ENCODE data around the gene ABCC6. TPM values are rescaled to one million over a fixed set of nuclear protein-coding genes. Genes with fewer than 3 reads are reported as not detected.

The ABCC6 gene
- total RNA-seq, 1 experiment from 2014 or later = 2.7 TPM

DNA sequence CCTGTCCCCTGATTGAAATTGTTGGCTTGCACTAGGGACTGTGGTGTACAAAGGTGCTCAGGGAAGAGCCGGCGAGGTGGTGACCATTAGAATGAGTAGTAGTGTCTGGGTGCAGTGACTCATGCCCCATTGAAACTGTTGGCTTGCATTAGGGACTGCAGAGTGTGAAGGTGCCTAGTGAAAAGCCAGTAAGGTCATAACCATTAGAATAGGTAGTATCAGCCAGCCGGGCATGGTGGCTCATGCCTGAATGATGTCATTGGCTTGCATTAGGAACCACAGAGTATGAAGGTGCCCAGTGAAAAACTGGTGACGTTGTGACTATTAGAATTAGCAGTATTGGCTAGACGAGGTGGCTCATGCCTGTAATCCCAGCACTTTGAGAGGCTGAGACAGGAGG, 78.9 kb downstream of the ABCC6 start:
- no TSS peak for BruUV-seq (replicated peaks)
- Histone ChIP-seq H3K27me3 (ENCODE audit: insufficient read depth, low read length) (no peaks in the 10 kb centered on the region), H2AFZ (ENCODE audit: low read depth, low read length, poor library complexity, severe bottlenecking) (no peak overlapping the region), H3K36me3 (ENCODE audit: control insufficient read depth in 1 of 2, insufficient read depth in 2 of 2, low read length in 2 of 2) (peaks cover 18 to 29% of the 10 kb centered on the region in 2 experiments; a peak in 3 of 4 replicates), H3K9ac (ENCODE audit: low read length) (no peak overlapping the region), H3K4me2 (ENCODE audit: low read length) (no peak overlapping the region), H4K20me1 (ENCODE audit: insufficient read depth) (no peaks in the 10 kb centered on the region), H3K9me2 (ENCODE audit: insufficient read depth) (no peaks in the 10 kb centered on the region), H3K27ac (ENCODE audit: low read depth, low read length) (no peak overlapping the region), H3K4me3 (replicated peaks in 1 of 2; ENCODE audit: low read depth in 1 of 2, low read length in 2 of 2) (no peak overlapping the region), H3K4me1 (ENCODE audit: control insufficient read depth in 1 of 2, insufficient read depth in 2 of 2, low read length in 2 of 2) (peaks cover 0 to 8% of the 10 kb centered on the region in 2 experiments; a peak in 1 of 4 replicates), H3K79me2 (ENCODE audit: insufficient read depth, low read length) (no peaks in the 10 kb centered on the region; the same call in 1 of the 2 replicates), H3K9me3 (ENCODE audit: control insufficient read depth in 1 of 2, insufficient read depth in 1 of 2, low read depth in 1 of 2, low read length in 2 of 2) (no peaks in the 10 kb centered on the region)
- DNase-seq (ENCODE audit: low read depth, low spot score) (no peak), ATAC-seq (no peak)
- TF ChIP-seq ZNF274 (IDR thresholded peaks at IDR 0.05; ENCODE audit: low read depth, low read length) = no peak
- no peak for TF ChIP-seq CEBPB (IDR thresholded peaks at IDR 0.05; ENCODE audit: low read depth)
- no peak for TF ChIP-seq FOSL1 (IDR thresholded peaks at IDR 0.05; ENCODE audit: low read depth)
- TF ChIP-seq, protein P1, sequence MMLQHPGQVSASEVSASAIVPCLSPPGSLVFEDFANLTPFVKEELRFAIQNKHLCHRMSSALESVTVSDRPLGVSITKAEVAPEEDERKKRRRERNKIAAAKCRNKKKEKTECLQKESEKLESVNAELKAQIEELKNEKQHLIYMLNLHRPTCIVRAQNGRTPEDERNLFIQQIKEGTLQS (IDR thresholded peaks at IDR 0.05) = no peak
- no peak for TF ChIP-seq SRF (IDR thresholded peaks at IDR 0.05; ENCODE audit: low read depth)
- TF ChIP-seq, protein P2, sequence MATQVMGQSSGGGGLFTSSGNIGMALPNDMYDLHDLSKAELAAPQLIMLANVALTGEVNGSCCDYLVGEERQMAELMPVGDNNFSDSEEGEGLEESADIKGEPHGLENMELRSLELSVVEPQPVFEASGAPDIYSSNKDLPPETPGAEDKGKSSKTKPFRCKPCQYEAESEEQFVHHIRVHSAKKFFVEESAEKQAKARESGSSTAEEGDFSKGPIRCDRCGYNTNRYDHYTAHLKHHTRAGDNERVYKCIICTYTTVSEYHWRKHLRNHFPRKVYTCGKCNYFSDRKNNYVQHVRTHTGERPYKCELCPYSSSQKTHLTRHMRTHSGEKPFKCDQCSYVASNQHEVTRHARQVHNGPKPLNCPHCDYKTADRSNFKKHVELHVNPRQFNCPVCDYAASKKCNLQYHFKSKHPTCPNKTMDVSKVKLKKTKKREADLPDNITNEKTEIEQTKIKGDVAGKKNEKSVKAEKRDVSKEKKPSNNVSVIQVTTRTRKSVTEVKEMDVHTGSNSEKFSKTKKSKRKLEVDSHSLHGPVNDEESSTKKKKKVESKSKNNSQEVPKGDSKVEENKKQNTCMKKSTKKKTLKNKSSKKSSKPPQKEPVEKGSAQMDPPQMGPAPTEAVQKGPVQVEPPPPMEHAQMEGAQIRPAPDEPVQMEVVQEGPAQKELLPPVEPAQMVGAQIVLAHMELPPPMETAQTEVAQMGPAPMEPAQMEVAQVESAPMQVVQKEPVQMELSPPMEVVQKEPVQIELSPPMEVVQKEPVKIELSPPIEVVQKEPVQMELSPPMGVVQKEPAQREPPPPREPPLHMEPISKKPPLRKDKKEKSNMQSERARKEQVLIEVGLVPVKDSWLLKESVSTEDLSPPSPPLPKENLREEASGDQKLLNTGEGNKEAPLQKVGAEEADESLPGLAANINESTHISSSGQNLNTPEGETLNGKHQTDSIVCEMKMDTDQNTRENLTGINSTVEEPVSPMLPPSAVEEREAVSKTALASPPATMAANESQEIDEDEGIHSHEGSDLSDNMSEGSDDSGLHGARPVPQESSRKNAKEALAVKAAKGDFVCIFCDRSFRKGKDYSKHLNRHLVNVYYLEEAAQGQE (IDR thresholded peaks at IDR 0.05; ENCODE audit: low read depth) = no peak
- TF ChIP-seq ELF1 (IDR thresholded peaks at IDR 0.05; ENCODE audit: borderline replicate concordance, low read depth) = no peak
- TF ChIP-seq EZH2phosphoT487 (IDR thresholded peaks at IDR 0.05; ENCODE audit: borderline replicate concordance) = no peak
- TF ChIP-seq EGR1 (IDR thresholded peaks at IDR 0.05; ENCODE audit: low read depth) = no peak
- TF ChIP-seq SIN3A (IDR thresholded peaks at IDR 0.05; ENCODE audit: low read depth) = no peak
- no peak for TF ChIP-seq RAD21 (IDR thresholded peaks at IDR 0.05; ENCODE audit: low read depth)
- no peak for TF ChIP-seq EZH2 (IDR thresholded peaks at IDR 0.05)
- TF ChIP-seq POLR2AphosphoS5 (IDR thresholded peaks at IDR 0.05; ENCODE audit: low read depth, low read length) = no peak
- TF ChIP-seq JUND (IDR thresholded peaks at IDR 0.05) = no peak
- intact Hi-C loops (cut with micrococcal nuclease) = no loop called here
- RAD21 ChIA-PET (ENCODE audit: low non-redundant PET in 1 of 2, low total read pairs in 2 of 2, uncharacterized antibody in 2 of 2, unreplicated experiment in 2 of 2) = no interaction called here
- POLR2A ChIA-PET = no interaction called here
- CTCF ChIA-PET = no interaction called here

All from HCT116 (cell line).